HG03521 (cell line): ENCODE results near the gene NECTIN2.

Source experiments
- ATAC-seq: cut with Tn5 transposase; IDR thresholded peaks from one replicate; pipeline ENCODE4 v1.9.1; 2021; ENCODE audit warnings: mild to moderate bottlenecking, moderate library complexity; ENCODE audit not compliant: unreplicated experiment

Gene NECTIN2

DNA sequence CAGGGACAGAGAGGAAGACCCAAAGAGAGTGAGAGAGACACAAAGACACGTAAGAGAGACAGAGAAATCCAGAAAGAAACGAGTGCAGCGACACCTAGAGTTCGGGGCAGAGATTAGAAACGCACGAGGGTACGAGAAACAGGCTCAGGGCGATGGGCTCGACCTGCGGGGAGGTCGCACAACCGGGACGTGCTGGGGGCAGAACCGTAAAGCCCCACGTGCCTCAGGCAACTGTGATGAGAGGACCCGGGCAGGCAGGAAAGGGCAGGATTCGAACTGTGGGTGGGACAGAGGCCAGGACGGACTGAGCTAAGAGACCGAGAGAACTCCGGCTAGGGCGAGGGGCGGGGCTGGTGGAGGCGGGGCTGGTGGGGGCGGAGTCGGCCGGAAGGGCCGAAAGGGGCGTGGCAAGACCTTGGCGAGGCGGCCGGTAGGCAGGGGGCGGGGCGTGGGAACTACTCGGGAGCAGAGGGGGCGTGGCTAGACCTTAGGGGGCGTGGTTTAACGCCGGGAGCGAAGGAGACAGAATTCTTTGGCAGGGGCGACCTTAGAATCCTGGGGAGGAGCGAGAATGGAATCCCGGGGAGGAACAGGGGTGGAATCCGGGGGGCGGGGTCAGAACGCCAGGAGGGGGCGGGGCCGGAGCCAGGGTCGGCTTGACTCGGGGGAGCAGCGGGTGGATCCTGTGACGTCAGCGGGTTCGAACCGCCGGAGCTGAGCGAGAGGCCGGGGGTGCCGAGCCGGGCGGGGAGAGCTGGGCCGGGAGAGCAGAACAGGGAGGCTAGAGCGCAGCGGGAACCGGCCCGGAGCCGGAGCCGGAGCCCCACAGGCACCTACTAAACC lies at the start of gene NECTIN2:
Gene NECTIN2 (plus strand): TSS at position 686 of the 843 bp plus-strand sequence. CDS start 229 bp downstream, outside the sequence.
- ATAC-seq, result peak; percentile 42

DNA sequence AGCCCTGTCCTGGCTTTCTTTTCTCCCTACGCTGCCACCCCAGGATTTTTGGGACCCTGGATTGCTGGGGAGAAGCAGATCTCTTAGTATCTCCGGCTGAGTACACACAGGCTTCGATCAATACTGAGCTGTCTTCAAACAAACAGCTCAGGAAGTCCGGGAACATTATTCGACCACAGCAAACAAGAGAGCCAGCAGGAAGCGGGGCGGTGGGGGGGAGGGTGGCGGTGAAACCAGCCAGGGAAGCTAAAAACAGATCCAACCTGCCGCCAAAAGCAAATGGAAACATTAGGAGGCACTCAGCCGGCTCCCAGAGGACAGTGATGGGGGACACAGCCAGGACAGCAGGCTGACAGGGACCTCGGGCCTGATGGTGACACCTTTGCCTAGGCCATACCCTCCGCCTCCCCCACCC lies 49.4 kb upstream of the NECTIN2 start:
- no peak for ATAC-seq

GRCh38 chr19:44799627-44800346 lies 46.3 kb upstream of the NECTIN2 start:
- ATAC-seq, result no peak

DNA sequence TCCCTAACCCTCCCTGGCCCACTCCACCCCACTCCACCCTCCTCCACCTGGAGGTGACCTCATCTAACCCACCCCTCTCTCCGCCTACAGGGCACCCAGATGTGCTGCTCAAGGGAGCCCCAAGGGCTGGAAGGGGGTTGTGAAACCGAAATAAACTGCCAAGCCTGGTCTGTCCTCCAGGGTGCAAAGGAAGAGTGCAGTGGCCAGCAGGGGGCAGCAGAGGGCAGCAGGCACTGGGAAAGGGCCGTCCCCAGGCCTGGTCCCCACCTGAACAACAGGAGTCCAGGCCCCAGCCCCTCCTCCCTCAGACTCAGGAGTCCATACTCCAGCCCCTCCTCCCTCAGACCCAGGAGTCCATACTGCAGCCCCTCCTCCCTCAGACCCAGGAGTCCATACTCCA lies 45.6 kb upstream of the NECTIN2 start:
- ATAC-seq, result no peak

DNA sequence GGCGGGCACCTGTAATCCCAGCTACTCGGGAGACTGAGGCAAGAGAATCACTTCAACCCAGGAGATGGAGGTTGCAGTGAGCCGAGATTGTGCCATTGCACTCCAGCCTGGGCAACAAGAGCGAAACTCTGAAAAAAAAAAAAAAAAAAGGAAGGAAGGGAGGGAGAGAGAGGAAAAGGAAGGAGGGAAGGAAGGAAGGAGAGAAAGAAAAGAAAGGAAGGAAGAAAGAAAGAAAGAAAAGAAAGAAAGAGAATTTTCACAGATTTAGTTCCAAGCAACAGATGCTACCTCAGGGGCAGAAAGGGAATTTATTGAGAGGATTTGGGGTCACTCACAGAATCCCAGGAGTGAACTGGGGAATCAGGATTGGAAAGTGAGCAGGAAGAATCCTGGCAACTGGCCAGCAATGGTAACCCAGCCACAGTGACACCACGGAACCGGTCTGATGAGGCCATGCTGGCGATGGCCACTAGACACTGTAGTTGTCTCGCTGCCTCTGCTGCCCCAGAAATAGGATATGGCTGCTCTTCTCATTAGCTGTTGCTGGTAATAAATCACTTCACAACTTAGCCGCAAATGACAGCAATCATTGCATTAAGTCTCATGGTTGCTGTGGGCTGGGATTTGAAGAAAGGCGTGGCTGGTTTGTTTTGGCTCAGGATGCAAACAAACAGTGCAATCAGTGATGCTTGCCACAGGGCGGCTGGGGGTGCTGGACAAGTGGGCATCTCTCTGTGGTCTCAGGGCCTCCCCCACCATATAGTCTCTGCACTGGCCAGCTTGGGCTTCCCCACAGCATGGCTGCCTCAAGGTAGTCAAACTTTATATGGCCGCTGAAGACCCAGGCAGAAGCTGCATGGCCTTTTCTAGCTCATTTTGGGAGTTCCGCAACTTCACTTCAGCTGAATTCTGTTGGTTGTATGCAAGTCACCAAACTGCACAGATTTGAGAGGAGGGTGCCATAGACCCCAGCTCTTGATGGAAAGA lies 42.4 kb upstream of the NECTIN2 start:
- ATAC-seq, result no peak

DNA sequence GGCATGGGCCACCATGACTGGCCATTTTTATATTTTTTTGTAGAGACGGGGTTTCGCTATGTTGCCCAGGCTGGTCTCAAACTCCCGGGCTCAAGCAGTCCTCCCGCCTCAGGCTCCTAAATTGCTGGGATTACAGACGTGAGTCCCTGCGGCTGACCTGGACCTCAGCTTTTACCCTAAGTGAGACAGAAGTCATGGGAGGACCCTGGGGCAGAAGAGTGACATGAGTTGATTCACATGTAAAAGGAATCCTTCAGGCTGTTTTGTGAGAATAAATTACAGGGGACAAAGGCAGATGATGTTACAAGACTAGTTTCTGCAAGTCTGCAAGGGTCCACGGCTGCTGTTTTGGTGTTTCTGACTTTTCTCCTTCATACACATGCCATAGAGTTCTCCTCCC lies 39.8 kb upstream of the NECTIN2 start:
- ATAC-seq, result no peak

- ATAC-seq, result no peak
These were observed 38.9 kb upstream of the NECTIN2 start for GRCh38 chr19:44807162-44807561.

DNA sequence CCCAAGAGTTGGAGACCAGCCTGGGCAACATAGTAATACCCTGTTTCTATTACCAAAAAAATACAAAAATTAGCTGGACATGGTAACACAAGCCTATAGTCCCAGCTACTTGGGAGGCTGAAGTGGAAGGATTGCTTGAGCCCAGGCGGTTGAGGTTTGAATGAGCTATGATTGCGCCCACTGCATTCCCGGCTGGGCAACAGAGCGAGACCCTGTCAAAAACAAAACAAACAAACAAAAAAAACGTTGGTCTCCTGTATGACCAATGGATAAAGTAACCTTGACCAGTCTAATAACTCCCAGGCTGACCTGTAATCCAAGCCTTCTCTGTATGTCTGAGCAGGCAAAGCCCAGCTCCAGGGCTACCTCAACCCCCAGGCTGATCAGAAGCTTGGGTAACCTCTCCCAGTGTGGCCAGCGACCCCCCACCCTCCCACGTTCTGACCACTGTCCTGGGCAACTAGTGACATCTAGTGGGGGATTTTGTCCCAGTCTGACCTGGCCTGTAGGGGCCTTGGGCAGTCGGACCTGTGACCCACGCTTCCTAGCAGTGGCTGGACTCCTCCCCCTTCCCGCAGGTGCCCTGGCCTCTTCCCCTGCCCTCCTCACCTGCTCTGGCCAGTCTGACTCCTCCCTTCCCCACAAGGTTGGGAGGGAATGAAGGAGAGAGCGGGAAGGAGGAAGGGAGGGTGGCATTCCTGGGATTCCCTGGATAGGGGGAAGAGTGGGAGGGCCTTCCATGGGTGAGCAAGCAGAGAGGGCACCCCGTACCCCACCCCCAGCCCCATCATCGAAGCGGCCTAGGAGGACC lies 38.2 kb upstream of the NECTIN2 start:
- ATAC-seq, result no peak

DNA sequence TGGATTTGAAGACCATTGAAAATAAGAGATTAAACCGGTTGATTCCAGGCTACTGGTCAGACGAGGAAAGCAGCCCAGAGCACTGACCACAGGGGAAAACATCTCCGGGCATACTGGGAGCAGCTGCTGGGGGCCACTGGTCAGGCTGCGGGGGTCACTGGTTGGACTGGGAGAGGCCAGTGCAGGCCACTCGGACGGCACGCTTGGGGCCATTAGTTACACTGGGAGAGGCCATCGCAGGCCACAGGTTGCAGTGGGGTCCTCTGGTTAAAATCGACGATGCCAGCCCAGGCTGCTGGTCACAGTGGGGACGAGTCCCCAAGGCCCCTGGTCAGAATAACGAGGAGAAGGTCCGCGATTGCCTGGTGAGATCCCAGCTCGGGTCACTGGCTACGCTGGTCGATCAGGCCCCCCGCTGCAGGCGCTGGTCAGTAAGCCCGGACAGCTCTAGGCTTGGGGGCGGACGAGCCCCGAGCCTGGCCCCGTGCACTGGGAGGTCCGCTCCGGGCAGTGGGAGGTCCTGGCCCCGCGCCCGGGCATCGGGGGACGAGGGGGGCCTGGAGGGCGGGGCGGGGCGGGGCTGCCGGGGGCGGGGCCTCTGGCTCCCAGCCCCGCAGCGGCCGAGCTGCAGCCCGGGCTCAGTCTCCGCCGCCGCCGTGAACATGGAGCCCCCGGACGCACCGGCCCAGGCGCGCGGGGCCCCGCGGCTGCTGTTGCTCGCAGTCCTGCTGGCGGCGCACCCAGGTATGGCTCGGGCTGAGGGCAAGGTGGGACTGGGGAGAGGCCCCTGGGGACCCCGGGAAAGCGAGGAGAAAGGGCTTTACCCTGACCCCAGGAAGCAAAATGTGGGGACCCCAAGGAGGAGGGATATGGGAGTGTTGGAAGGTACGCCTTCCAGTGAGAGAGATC lies 37.4 kb upstream of the NECTIN2 start, which contains the start of gene BCAM:
Gene BCAM (plus strand): TSS at position 641 of the 909 bp plus-strand sequence. CDS start 22 bp downstream, at position 663.
- no peak for ATAC-seq

- ATAC-seq, result no peak
These were observed 36.4 kb upstream of the NECTIN2 start for GRCh38 chr19:44809577-44810233.

GRCh38 chr19:44810234-44811121 lies 35.6 kb upstream of the NECTIN2 start:
- ATAC-seq, result no peak

DNA sequence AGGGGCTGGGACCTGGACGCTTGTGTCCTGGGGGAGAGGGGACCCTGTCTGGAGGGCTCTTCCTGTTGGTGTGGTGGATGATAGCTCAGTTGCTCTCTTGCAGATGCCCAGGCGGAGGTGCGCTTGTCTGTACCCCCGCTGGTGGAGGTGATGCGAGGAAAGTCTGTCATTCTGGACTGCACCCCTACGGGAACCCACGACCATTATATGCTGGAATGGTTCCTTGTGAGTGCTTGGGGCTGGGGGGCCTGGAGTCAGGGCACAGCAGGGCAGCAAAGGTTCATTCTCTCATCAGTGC lies 35.0 kb upstream of the NECTIN2 start:
- no peak for ATAC-seq

DNA sequence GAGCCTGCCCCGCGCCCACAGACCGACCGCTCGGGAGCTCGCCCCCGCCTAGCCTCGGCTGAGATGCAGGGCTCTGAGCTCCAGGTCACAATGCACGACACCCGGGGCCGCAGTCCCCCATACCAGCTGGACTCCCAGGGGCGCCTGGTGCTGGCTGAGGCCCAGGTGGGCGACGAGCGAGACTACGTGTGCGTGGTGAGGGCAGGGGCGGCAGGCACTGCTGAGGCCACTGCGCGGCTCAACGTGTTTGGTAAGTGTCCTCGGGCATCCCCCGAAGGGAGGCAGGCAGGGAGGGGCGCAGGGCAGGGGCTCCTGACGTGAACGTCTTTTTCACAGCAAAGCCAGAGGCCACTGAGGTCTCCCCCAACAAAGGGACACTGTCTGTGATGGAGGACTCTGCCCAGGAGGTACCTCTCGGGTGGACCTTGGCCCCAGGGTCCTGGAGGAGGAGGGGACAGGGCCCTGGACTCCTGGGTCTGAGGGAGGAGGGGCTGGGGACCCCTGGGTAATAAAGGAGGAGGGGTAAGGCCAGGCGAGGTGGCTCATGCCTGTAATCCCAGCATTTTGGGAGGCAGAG lies 33.9 kb upstream of the NECTIN2 start:
- ATAC-seq, result no peak

- no peak for ATAC-seq
These were observed 32.8 kb upstream of the NECTIN2 start for GRCh38 chr19:44813070-44813840.

DNA sequence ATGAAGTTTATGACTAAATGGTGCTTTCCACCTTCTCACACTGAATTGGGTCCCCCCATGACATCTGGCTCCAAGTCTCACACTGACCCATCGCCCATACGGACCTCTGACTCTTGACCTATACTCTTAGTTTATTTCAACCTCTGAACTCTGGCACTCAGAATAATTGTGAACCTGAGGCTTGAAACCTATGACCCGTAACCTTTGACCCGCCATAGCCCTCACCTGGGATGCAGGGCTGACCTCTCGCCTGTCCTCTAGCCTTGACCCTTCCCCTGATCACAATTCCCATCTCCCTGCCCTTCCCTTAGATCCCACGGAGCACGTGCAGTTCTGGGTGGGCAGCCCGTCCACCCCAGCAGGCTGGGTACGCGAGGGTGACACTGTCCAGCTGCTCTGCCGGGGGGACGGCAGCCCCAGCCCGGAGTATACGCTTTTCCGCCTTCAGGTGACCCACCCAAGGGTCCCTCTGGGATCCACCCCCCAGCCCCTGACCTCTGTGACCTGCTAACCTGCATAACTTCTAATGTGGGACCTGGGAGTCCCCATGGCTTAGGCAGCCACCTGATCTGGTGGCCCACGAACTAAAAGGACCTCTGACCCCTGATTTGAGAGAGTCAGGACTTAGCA lies 32.1 kb upstream of the NECTIN2 start:
- ATAC-seq, result no peak

GRCh38 chr19:44814517-44814916 lies 31.6 kb upstream of the NECTIN2 start:
- ATAC-seq, result no peak
